ENCODE data around the gene DEF6. TPM values are rescaled to one million over a fixed set of nuclear protein-coding genes. Genes with fewer than 3 reads are reported as not detected.

The DEF6 gene
- polyA plus RNA-seq, 1 of the 3 experiments (the other 2 are of a cell fraction) = 0.13 TPM

DNA sequence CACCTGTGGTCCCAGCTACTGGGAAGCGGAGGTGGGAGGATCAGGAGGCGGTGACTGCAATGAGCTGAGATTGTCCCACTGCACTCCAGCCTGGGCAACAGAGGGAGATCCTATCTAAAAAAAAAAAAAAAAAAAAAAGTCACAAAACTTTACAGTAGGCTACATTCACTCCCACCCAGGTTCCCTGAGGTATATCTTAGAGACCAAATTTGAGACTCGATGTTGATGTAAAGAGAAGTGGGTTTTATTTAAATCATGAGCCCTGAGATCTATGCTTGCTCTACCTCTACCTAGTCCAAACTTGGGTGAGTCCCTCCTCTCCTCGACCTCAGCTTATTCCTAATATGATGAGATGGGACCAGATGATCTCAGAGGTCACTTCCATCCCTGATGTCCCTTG, 8.8 kb upstream of the DEF6 start:
- WGBS (ENCODE audit: low lambda C conversion rate) = 72% methylated on average over 4 of the region's 4 CpGs
- CTCF ChIA-PET = interaction anchor here (1.0 kb wide), 4 partner anchors 20 to 162 kb away, joined by 3 to 4 read pairs (median 3); partner anchors contain the start of gene PPARD
- H3K9ac ChIP-seq = no peak overlapping the region

More for the DNA sequence above, 8.8 kb upstream of the DEF6 start:
- H3K9me2 ChIP-seq = no peaks in the 10 kb centered on the region
- no peaks in the 10 kb centered on the region for H3K27me3 ChIP-seq (ENCODE audit: insufficient read depth)
- H3F3A ChIP-seq (replicated peaks; ENCODE audit: insufficient read depth) = no peaks in the 10 kb centered on the region
- no peak for DNase-seq
- no peak overlapping the region for H3K27ac ChIP-seq (ENCODE audit: low read depth in 2 of 2, low read length in 1 of 2)
- no peaks in the 10 kb centered on the region for H3K4me1 ChIP-seq (ENCODE audit: control insufficient read depth in 1 of 2, insufficient read depth in 2 of 2, low read depth in 1 of 2, low read length in 1 of 2)
- H3K4me3 ChIP-seq (ENCODE audit: low read depth in 2 of 2, low read length in 1 of 2) = no peak overlapping the region
- H4K20me1 ChIP-seq (ENCODE audit: insufficient read depth) = no peaks in the 10 kb centered on the region
- H2AFZ ChIP-seq (ENCODE audit: low read depth) = no peak overlapping the region
- H3K9me3 ChIP-seq = no peaks in the 10 kb centered on the region
- no peak for TF ChIP-seq GATA2 (CRISPR knock-in tag; IDR thresholded peaks at IDR 0.05)
- no peak for TF ChIP-seq CHD2 (IDR thresholded peaks at IDR 0.05; ENCODE audit: low read length, partially characterized antibody)
- no peak for TF ChIP-seq SMC3 (IDR thresholded peaks at IDR 0.05; ENCODE audit: low read depth, low read length)
- TF ChIP-seq, protein P1, sequence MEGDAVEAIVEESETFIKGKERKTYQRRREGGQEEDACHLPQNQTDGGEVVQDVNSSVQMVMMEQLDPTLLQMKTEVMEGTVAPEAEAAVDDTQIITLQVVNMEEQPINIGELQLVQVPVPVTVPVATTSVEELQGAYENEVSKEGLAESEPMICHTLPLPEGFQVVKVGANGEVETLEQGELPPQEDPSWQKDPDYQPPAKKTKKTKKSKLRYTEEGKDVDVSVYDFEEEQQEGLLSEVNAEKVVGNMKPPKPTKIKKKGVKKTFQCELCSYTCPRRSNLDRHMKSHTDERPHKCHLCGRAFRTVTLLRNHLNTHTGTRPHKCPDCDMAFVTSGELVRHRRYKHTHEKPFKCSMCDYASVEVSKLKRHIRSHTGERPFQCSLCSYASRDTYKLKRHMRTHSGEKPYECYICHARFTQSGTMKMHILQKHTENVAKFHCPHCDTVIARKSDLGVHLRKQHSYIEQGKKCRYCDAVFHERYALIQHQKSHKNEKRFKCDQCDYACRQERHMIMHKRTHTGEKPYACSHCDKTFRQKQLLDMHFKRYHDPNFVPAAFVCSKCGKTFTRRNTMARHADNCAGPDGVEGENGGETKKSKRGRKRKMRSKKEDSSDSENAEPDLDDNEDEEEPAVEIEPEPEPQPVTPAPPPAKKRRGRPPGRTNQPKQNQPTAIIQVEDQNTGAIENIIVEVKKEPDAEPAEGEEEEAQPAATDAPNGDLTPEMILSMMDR (IDR thresholded peaks at IDR 0.05) = no peak
- TF ChIP-seq ELF1 (IDR thresholded peaks at IDR 0.05) = no peak
- TF ChIP-seq NRF1 (IDR thresholded peaks at IDR 0.05; ENCODE audit: low read depth, low read length) = no peak
- TF ChIP-seq MXI1 (IDR thresholded peaks at IDR 0.05; ENCODE audit: low read depth, low read length) = no peak
- no peak for TF ChIP-seq TEAD4 (IDR thresholded peaks at IDR 0.05; ENCODE audit: borderline replicate concordance, insufficient read depth)
- no peak for TF ChIP-seq MEF2A (IDR thresholded peaks at IDR 0.05; ENCODE audit: borderline replicate concordance, low read depth)
- TF ChIP-seq FOXJ3 (CRISPR knock-in tag; IDR thresholded peaks at IDR 0.05) = no peak
- TF ChIP-seq, protein P2, sequence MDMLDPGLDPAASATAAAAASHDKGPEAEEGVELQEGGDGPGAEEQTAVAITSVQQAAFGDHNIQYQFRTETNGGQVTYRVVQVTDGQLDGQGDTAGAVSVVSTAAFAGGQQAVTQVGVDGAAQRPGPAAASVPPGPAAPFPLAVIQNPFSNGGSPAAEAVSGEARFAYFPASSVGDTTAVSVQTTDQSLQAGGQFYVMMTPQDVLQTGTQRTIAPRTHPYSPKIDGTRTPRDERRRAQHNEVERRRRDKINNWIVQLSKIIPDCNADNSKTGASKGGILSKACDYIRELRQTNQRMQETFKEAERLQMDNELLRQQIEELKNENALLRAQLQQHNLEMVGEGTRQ (IDR thresholded peaks at IDR 0.05; ENCODE audit: borderline replicate concordance, low read depth, low read length) = no peak
- TF ChIP-seq FOSL2 (IDR thresholded peaks at IDR 0.05; ENCODE audit: borderline replicate concordance, low read depth) = no peak
- no peak for TF ChIP-seq REST (IDR thresholded peaks at IDR 0.05; ENCODE audit: low read depth, low read length)
- TF ChIP-seq JUND (IDR thresholded peaks at IDR 0.05) = no peak
- no peak for TF ChIP-seq FOXM1 (IDR thresholded peaks at IDR 0.05; ENCODE audit: low read depth)
- TF ChIP-seq TCF12 (IDR thresholded peaks at IDR 0.05) = no peak
- TF ChIP-seq EP300 (IDR thresholded peaks at IDR 0.05; ENCODE audit: borderline replicate concordance in 1 of 2, low read depth in 1 of 2, low read length in 1 of 2) = no peak
- H3K4me2 ChIP-seq = no peak overlapping the region
- H3K36me3 ChIP-seq (replicated peaks in 1 of 2; ENCODE audit: control insufficient read depth in 1 of 2, insufficient read depth in 2 of 2, low read length in 1 of 2) = peaks cover 11 to 79% of the 10 kb centered on the region in 2 experiments
- POLR2A ChIA-PET = no interaction called here
- no peaks in the 10 kb centered on the region for H3K79me2 ChIP-seq (ENCODE audit: insufficient read depth)
